Neural crest cell (in vitro differentiated cells): ENCODE results near the gene SCAMP1. TPM values are rescaled to one million over a fixed set of nuclear protein-coding genes. Genes with fewer than 3 reads are reported as not detected.

Experiments
- DNase-seq: peaks from one replicate; pipeline ENCODE4 v3.0.0; 2021; ENCODE audit warnings: low read depth, mixed read lengths, low spot score
- H3K27ac Mint-ChIP-seq: one replicate; pipeline ENCODE4 v1.8.0; 2021; ENCODE audit warnings: mild to moderate bottlenecking, mixed read lengths; ENCODE audit not compliant: unreplicated experiment
- H3K27me3 Mint-ChIP-seq: 2 replicates; pipeline ENCODE4 v1.8.0; 2021; ENCODE audit warnings: low read depth, mild to moderate bottlenecking, mixed read lengths
- H3K36me3 Mint-ChIP-seq: 2 replicates; pipeline ENCODE4 v1.8.0; 2021; ENCODE audit warnings: low read depth, mild to moderate bottlenecking, mixed read lengths
- H3K4me1 Mint-ChIP-seq: 2 replicates; pipeline ENCODE4 v1.8.0; 2021; ENCODE audit warnings: mixed read lengths
- H3K4me3 Mint-ChIP-seq: one replicate; pipeline ENCODE4 v1.8.0; 2021; ENCODE audit warnings: mild to moderate bottlenecking, mixed read lengths
- H3K9me3 Mint-ChIP-seq: 2 replicates; pipeline ENCODE4 v1.8.0; 2021; ENCODE audit warnings: mixed read lengths
- total RNA-seq: library from RNA; stranded (reverse); gene quantifications from 2 replicates; pipeline ENCODE4 v1.2.1, GENCODE V29; 2021
- TF ChIP-seq, protein P1 (sequence below): fragments of 200-600 bp; sonication (generic); conservative IDR thresholded peaks from 2 replicates; pipeline ENCODE4 v1.5.0; 2021; ENCODE audit warnings: antibody characterized with exemption, mild to moderate bottlenecking

SCAMP1 gene
- total RNA-seq, 1 donor from 2014 or later = 30.7 TPM

DNA sequence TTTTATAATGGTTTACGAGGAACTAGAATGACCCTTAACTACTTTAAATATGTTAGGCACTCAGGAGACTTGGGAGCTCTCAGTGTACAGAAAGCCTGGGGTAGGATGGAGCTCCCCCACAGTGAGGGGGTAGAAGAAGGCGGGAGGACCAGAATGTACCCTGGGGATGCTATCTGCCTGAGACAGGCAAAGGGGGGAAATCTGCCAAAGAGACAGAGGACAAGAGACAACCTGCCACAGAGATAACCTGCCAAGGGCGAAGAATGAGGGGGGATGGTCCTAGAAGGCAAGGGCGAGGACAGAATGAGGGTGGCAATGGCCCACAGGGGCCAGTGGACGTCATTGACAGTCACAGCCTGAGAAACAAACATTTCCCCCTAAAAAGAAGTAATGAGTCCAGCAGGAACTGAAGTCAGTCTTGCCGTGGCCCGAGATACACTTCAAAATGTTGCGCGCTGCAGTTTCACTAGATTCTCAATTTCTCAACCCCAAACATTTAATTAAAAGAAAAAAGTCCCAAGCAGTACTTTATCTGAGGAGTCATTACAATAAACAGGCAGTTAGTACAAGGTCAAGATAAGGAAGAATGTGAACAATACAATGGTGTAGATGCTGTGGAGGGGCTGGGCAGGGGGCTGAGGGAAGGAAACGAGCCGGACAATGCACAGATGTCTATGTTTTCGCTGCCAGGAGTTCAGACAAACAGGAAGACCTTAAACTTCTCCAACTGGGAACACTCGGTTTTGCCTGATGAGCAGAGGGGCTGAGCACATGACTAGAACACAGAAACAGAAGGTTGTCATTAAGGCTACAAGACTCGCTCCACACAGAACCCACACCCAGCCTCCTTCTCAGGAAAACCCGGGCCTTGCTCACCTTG, 163.1 kb downstream of the SCAMP1 start:
- peaks cover 42% of the 10 kb centered on the region for H3K4me1 Mint-ChIP-seq

DNA sequence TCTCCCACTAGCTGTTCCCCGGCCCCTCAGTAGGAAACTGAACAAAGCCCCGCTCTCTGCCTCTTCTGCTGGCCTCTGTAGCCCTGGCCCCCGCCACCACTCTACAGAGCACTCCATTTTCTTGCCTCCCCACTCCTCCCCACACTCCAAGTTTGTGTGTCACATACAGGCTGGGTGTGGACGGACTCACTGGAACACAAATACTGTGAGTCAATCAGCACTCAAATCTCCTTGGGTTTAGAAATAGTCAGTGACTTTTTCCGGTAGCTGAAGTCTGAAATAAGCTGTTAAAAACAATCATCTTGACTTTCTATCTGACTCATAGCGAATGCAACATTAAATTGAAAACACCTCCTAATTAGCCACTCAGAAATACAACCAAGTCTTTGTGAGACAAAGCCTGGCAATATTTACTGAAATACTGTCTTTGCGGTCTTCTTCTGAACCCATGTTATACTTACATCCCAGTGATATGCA, 165.7 kb downstream of the SCAMP1 start:
- no peak overlapping the region for H3K4me3 Mint-ChIP-seq
- peaks cover 34% of the 10 kb centered on the region for H3K4me1 Mint-ChIP-seq
- TF ChIP-seq, protein P1, sequence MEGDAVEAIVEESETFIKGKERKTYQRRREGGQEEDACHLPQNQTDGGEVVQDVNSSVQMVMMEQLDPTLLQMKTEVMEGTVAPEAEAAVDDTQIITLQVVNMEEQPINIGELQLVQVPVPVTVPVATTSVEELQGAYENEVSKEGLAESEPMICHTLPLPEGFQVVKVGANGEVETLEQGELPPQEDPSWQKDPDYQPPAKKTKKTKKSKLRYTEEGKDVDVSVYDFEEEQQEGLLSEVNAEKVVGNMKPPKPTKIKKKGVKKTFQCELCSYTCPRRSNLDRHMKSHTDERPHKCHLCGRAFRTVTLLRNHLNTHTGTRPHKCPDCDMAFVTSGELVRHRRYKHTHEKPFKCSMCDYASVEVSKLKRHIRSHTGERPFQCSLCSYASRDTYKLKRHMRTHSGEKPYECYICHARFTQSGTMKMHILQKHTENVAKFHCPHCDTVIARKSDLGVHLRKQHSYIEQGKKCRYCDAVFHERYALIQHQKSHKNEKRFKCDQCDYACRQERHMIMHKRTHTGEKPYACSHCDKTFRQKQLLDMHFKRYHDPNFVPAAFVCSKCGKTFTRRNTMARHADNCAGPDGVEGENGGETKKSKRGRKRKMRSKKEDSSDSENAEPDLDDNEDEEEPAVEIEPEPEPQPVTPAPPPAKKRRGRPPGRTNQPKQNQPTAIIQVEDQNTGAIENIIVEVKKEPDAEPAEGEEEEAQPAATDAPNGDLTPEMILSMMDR = no peak
- H3K27me3 Mint-ChIP-seq = no peaks in the 10 kb centered on the region
- H3K36me3 Mint-ChIP-seq = no peaks in the 10 kb centered on the region
- H3K27ac Mint-ChIP-seq = peak overlapping the region; percentile 74
- no peaks in the 10 kb centered on the region for H3K9me3 Mint-ChIP-seq
- no peak for DNase-seq

More for the DNA sequence above, 163.1 kb downstream of the SCAMP1 start:
- no peaks in the 10 kb centered on the region for H3K36me3 Mint-ChIP-seq
- H3K4me3 Mint-ChIP-seq = no peak overlapping the region
- H3K9me3 Mint-ChIP-seq = no peaks in the 10 kb centered on the region
- H3K27ac Mint-ChIP-seq = peak overlapping the region; percentile 68
- no peaks in the 10 kb centered on the region for H3K27me3 Mint-ChIP-seq
- TF ChIP-seq, protein P1 = no peak
- no peak for DNase-seq

DNA sequence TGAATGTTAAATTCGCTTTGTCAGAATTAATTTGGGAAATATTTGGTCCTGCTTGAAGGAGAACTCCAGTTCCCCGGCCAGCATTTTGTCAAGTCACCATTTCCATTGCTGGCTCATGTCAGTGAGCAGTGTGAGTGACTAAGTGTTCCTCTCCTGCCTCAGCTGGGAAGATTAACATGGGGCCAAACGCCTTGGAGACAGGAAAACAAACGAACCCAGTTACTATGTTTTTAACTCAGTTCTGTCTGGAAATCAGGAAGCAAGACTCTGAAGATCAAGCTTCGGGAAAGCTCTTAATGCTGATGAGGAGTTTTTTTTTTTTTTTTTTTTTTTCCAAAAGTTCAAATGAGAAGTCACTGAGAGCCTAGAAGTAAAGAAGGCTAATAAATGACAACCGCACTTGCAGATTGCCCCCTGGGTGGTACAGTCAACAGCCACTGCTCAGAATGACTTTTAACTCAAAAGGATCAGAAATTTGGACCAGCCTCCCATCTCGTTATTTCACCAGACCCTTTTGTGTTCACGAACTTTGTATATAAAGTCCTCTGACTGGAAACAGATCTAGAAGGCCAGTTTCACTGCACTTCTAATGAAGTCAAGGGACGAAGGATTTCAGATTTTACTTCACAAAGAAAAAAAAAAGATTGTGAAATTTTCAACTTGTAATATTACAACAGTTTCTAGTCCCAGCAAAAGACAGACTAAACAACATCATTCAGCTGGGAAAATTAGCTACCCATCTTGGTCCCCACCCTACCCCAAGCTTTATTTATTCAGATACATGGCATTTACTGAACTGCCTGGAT, 166.8 kb downstream of the SCAMP1 start:
- H3K27ac Mint-ChIP-seq = peak overlapping the region; percentile 37
- DNase-seq = no peak
- H3K4me1 Mint-ChIP-seq = peaks cover 30% of the 10 kb centered on the region
- no peaks in the 10 kb centered on the region for H3K36me3 Mint-ChIP-seq
- TF ChIP-seq, protein P1 = no peak
- no peaks in the 10 kb centered on the region for H3K27me3 Mint-ChIP-seq
- no peak overlapping the region for H3K4me3 Mint-ChIP-seq
- no peaks in the 10 kb centered on the region for H3K9me3 Mint-ChIP-seq

DNA sequence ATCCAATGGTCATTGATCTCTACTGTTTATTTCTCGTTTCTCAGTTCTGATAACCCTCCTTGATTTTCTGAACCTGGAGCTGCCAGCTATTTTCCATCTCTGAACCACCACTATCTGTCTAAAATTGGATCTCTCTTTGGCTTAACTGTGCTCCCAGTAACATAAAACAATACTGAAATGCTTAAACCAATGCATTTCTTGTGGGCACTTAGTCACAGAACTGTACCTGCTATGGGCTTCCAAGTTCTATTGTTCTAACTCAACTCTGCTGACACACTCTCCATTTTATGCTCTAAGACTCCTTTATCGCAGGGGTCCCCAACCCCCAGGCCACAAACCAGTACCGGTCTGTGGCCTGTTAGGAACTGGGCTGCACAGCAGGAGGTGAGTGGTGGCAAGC, 167.5 kb downstream of the SCAMP1 start:
- no peaks in the 10 kb centered on the region for H3K27me3 Mint-ChIP-seq
- DNase-seq = no peak
- H3K4me1 Mint-ChIP-seq = peaks cover 30% of the 10 kb centered on the region
- TF ChIP-seq, protein P1 = no peak
- H3K36me3 Mint-ChIP-seq = no peaks in the 10 kb centered on the region
- H3K27ac Mint-ChIP-seq = no peak overlapping the region
- H3K9me3 Mint-ChIP-seq = no peaks in the 10 kb centered on the region
- H3K4me3 Mint-ChIP-seq = no peak overlapping the region

Other genes with a start within 250 kb of the SCAMP1 start
- 46.6 and 51.8 TPM in 2 replicates for gene AP3B1, start 65.9 kb upstream of the SCAMP1 start, total RNA-seq